Stimulated activated CD8-positive, alpha-beta memory T cell treated with anti-CD3 and anti-CD28 coated beads, Interleukin-7, amount 100 ng/mL, for 1 hour (primary cell): ENCODE measurements around the gene POGZ.

Experiments
- DNase-seq, 2 donors: peaks; one replicate each; pipeline ENCODE4 v3.0.0-alpha.2; 2020; ENCODE audit warnings: low read depth in 2 of 2

POGZ gene

DNA sequence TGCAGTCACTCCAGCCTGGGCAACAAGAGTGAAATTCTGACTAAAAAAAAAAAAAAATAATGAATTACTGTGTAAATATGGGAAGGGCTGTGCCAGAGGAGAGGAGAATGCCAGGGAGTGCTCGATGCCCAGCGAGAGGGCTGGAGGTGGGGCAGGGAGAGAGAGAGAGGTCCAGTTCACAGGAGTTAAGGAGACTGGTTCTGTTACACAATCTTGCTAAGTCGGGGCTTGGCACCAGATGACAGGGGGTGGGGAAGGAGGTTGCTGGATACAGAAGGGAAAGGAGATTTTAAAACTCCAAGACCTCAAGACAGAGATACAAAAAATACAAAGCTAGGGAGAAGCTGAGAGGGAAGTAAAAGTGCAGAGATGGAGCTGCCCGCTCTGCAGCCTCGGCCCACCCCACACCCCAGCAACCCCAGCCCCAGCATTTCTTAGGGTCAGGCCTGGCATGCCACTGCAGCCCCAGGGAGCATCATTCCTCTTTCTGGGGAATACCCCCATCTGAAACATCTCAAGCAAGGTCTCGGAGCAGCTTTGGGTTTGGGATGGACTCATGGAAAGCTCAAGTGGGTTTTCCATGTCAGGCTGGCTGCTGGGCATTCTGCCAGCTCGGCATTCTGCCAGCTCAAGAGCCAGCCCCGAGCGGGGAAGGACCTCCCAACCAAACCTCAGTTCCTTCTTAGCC lies 87.8 kb downstream of the POGZ start:
- DNase-seq = no peak

DNA sequence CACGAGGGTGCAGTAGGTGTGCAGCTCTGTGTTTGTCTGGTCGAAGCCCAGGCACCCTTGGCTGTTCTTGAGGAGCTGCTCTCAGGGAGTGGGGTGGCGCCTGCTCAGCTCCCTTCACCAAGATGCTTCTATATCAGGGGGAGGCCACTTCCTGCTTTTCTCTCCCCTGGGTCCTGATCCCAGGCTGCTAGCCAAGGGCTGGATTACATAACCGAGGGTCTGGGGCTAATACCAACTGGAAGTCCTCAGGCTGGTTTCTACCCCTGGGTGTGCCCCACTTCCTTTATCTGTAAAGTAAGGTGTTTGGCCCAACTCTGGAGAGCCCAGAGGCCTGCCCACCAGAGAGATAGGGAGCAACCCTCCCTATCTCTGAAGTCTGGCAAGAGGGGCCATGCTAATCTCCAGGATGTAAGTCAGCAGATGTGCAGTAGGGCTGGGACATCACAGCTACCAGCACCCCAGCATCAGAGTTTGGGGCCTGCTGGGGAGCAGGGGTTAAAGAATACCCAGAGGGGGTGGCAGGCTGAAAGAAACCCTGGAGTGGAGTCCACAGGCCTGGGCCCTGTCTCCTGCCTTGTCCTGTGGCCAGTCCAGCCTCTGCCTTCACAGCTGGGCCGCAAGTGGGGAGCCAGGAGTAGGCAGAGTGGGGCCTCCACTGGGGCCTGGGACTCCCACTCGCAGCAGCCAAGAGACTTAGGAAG lies 88.9 kb downstream of the POGZ start:
- no peak for DNase-seq

DNA sequence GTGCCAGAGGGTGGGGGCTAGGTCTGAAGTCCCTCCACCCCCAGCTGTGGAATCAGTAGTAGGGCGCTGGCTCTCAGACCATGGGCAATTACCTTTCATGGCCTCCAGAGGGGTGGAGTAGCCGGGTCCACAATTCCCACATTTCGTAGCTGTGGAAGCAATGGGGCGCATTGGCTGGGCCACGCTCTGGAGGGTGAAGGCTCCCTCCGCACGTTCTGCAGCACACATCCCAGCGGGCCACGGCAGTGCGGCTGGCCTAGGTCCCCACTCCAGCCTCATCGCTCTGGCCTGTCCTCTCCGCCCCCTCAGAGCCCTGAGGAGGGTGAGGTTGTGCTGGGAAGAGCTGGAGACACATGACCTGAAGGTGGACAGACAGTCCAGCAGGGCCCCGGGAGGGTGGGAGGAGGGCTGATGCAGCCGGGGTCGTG lies 89.7 kb downstream of the POGZ start:
- no peak for DNase-seq

DNA sequence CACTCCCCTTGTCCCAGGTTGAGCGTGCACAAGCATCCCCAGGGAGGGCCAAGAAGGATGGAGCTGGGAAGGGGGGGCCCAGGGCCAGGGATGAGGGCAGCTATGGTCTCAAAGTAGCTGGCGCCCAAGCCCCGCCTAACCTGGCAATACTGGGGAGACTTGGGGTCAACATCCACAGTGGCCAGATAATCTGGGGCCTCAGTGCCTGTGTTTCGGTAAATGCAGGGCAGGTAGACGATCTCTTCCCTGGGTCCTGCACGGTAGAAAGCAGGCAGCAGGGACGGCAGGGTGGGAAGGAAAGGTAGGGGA lies 90.0 kb downstream of the POGZ start:
- DNase-seq = no peak

DNA sequence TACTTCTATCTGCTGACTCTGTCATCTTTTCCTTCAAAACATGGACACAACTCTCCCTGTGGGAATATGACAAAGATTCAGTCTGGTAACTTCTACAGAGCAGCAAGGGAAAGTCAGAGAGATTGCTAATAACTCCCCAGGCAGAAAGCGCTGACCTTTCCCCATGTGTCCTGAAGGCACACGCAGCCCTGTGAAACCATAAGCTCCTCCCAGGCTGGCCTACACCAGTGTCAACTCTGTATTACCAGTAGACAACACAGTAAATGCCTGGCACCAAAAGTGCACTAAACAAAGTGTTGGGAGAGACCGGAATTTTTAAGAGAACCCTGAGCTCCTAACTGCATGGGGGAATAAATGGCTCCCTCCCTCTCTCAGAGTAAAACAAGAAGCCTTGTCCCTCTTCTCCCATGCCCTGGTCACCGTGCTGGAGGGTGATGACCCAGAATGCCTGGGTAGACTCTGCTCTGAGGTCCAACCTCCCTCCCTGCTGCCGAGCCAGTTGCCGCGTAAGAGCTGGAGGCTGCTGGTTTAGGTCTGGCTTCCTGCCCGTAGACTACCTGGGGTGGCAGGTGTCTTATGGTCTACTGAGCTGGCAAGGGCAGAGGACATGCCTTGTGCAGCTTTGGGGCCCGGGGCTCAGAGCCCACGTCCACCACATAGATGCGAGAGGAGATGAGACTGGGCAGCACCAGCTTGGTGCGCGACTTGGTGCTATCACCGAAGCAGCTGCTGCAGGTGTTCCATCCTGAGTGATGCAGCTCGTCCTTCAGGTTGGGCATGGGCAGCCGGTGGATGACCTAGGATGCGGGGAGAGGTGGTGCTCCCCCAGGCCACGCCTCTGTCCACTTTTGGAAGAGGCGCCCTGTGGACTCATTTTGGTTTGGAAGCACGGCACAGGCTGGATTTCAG lies 90.6 kb downstream of the POGZ start:
- DNase-seq = no peak

DNA sequence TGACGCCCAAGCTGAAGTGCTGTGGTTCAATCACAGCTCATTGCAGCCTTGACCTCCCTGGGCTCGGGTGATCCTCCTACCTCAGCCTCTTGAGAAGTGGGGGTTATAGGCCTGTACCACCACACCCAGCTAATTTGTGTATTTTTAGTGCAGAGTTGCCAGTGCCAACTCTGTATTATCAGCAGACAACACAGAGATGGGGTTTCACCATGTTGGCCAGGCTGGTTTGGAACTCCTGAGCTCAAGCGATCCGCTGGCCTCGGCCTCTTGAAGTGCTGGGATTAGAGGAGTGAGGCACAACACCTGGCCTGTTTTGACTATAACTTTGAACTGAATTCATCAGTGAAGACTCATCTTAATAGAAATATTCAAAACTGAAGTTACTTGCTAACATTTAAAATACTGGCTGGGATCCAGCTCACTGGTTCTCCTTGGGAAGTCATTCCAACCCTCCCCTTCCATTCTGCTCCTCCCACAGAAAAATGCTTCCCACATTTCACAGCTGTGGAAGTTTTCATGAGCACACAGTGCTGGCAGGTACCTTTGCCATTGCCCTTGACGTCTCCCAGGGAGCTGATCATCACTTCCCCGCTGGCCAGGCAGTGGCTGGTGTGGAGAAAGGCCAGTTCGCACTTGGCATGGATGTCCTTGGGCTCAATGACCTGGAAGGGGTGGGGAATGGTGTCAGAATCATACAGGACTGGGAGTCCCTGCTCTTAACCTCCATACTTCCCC lies 91.5 kb downstream of the POGZ start:
- no peak for DNase-seq

DNA sequence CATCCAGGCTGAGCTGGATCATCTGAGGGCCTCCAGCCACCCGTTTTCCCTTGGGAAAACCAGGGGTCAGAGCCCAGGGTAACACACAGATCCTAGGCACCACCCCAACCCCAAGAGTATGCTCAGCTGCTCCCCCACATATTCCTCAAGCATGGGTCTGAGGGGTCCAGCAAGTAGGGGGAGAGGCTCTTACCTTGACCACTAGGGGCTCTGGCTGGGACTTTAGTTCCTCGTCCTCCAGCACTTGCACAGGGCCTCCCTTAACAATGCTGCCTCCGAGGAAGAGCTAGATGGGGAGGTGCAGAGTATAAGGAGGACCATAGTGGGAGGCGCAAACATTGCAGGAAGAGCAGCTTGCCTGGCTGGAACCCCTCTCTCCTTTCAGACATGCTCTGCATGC lies 94.3 kb downstream of the POGZ start:
- DNase-seq = no peak

DNA sequence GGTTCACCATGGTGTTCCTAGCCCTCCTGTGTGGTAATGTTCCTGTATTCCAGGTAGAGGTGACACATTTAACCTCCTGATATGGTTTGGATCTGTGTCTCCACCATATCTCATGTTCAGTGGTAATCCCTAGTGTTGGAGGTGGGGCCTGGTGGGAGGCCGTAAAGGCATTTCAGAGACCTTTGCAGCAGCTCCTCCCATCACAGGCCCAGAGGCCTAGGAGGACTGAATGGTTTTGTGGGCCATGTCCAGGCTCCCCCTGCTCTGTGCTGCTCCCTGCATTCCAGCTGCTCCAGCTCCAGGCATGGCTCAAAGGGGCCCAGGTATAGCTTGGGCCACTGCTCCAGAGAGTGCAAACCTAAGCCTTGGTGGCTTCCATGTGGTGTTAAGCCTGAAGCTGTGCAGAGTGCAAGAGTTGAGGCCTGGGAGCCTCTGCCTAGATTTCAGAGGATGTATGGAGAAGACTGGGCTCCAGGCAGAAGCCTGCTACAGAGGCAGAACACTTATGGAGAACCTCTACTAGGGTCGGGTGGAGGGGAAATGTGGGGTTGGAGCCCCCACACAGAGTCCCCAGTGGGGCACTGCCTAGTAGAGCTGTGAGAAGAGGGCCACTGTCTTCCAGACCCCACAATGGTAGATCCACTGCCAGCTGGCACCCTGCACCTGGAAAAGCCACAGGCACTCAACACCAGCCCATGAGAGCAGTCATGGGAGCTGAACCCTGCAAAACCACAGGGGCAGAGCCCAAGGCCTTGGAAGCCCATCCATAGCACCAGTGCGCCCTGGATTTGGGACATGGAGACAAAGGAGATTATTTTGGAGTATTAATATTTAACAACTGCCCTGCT lies 96.8 kb downstream of the POGZ start:
- DNase-seq = no peak

DNA sequence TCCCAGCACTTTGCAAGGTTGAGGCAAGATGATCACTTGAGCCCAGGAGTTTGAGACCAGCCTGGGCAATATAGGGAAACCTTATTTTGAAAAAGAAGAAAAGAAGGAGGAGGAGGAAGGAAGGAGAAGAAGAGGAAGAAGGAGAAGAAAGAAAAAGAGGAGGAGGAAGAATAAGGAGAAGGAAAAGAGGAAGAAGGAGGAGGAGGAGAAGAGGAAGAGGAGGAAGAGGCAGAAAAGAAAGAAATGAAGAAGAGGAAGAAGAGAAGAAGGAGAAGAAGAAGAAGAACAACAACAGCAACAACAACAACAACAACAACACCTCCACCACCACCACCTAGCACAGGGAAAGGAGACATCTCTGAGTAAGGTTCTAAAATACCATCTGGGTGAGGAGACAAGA lies 97.4 kb downstream of the POGZ start:
- DNase-seq = no peak

DNA sequence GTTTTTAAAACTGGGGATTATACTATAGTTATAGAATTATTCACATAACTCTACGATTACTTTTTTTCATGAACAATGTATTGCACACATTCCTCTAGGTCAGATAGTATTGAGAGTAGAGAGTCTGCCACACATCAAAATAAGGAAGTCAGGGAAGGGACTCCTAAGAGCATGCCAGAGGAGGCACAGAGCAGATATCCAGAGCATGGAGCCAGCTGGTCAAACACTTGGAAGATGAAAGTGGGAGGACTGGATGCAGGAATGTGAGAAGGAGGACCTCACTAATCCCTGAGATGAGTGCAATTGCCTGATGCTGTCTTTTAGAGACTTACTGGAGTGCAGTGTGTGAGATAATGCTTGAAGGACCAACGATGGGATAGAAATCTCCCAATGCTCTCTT lies 102.6 kb downstream of the POGZ start:
- no peak for DNase-seq
